Smooth muscle cell (in vitro differentiated cells): Measurements from ENCODE around the gene MDFIC. TPM values are rescaled to one million over a fixed set of nuclear protein-coding genes. Genes with fewer than 3 reads are reported as not detected.

Experiments used
- DNase-seq: peaks from one replicate; lab custom pipeline; 2025; ENCODE audit not compliant: unreplicated experiment; lab: John Stamatoyannopoulos, UW
- H2AFZ ChIP-seq: fragments of 200-600 bp; sonication (generic); 2 replicates; pipeline ENCODE4 v1.6.0; 2016; ENCODE audit warnings: antibody characterized with exemption, low read depth, mild to moderate bottlenecking
- H3F3A ChIP-seq: fragments of 200-600 bp; sonication (generic); 2 replicates; pipeline ENCODE4 v1.6.0; 2017; ENCODE audit warnings: antibody characterized with exemption, low read depth
- H3K27ac ChIP-seq: fragments of 200-600 bp; sonication (generic); 2 replicates; pipeline ENCODE4 v1.5.1; 2016; ENCODE audit warnings: low read depth, mild to moderate bottlenecking
- H3K27me3 ChIP-seq: fragments of 200-600 bp; sonication (generic); 2 replicates; pipeline ENCODE4 v1.6.1; 2016; ENCODE audit warnings: low read depth, mild to moderate bottlenecking
- H3K36me3 ChIP-seq: fragments of 200-600 bp; sonication (generic); 2 replicates; pipeline ENCODE4 v1.5.1; 2016; ENCODE audit warnings: low read depth
- H3K4me1 ChIP-seq: fragments of 200-600 bp; sonication (generic); 2 replicates; pipeline ENCODE4 v1.5.1; 2016; ENCODE audit warnings: low read depth
- H3K4me2 ChIP-seq: fragments of 200-600 bp; sonication (generic); 2 replicates; pipeline ENCODE4 v1.6.0; 2016; ENCODE audit warnings: mild to moderate bottlenecking
- H3K4me3 ChIP-seq: fragments of 200-600 bp; sonication (generic); 2 replicates; pipeline ENCODE4 v1.5.1; 2016; ENCODE audit warnings: mild to moderate bottlenecking
- H3K79me2 ChIP-seq: fragments of 200-600 bp; sonication (generic); 2 replicates; pipeline ENCODE4 v1.6.0; 2016; ENCODE audit warnings: low read depth, mild to moderate bottlenecking
- H3K9ac ChIP-seq: fragments of 200-600 bp; sonication (generic); 2 replicates; pipeline ENCODE4 v1.6.0; 2016; ENCODE audit warnings: low read depth
- H3K9me3 ChIP-seq: fragments of 200-600 bp; sonication (generic); replicated peaks from 2 replicates; pipeline ENCODE4 v1.5.1; 2016; ENCODE audit warnings: low read depth
- H4K20me1 ChIP-seq: fragments of 200-600 bp; sonication (generic); 2 replicates; pipeline ENCODE4 v1.6.0; 2016; ENCODE audit warnings: low read depth
- WGBS: methylation state at CpG from one replicate; pipeline ENCODE4 v1.1.7; 2016; ENCODE audit warnings: low lambda C conversion rate; 5-methylcytosine and 5-hydroxymethylcytosine counted together
- polyA plus RNA-seq: library from polyadenylated mRNA; unstranded; fragments of >200 nt; fragmentation: Nextera tagmentation; extraction: Ambion mirVana; gene quantifications from 2 replicates; pipeline ENCODE4 v1.2.1, GENCODE V29; 2016
- total RNA-seq: library from RNA; depleted of rRNA; stranded (reverse); fragments of >200 nt; gene quantifications from 2 replicates; pipeline ENCODE4 v1.2.3, GENCODE V29; 2014
- TF ChIP-seq, protein P1 (sequence below): fragments of 200-600 bp; sonication (generic); IDR thresholded peaks from 2 replicates; pipeline ENCODE4 v1.5.1; 2017; ENCODE audit warnings: borderline replicate concordance, mild to moderate bottlenecking, antibody characterized with exemption; ENCODE audit not compliant: insufficient read depth, poor library complexity, severe bottlenecking

The MDFIC gene
- total and polyA plus RNA-seq, 2 experiments from 2014 or later: 17.5 to 37.0 TPM

DNA sequence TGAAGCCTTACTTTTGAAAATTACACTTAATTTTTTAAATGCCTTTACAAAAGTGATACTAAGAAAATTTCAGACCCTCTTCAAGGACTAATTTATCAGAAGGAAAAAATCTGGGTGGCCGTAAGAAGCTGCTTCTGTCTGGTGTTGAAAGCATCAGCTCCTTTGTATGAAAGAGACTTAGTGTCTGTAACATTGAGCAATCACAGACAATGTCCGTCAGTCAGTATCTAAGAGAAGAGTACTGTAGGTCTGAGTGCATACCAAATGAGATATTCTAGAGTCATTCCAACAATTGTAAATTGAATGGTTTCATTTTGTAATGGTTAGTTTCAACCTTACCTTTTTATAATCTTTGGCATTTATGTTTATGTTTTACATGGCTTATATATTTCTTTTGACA, 11.1 kb upstream of the MDFIC start:
- no peak overlapping the region for H3K9ac ChIP-seq
- H3K79me2 ChIP-seq: no peaks in the 10 kb centered on the region
- H3K27ac ChIP-seq: peak overlapping the region; percentile 41
- no peak for DNase-seq
- H3K27me3 ChIP-seq: no peaks in the 10 kb centered on the region
- peak overlapping the region; percentile 80 for H2AFZ ChIP-seq
- peak overlapping the region; percentile 60 for H3K4me2 ChIP-seq
- H3K36me3 ChIP-seq: no peaks in the 10 kb centered on the region
- H3K4me3 ChIP-seq: no peak overlapping the region
- no peaks in the 10 kb centered on the region for H4K20me1 ChIP-seq
- peaks cover 3% of the 10 kb centered on the region for H3F3A ChIP-seq
- 7% methylated on average over 2 of the region's 2 CpGs for WGBS
- TF ChIP-seq, protein P1, sequence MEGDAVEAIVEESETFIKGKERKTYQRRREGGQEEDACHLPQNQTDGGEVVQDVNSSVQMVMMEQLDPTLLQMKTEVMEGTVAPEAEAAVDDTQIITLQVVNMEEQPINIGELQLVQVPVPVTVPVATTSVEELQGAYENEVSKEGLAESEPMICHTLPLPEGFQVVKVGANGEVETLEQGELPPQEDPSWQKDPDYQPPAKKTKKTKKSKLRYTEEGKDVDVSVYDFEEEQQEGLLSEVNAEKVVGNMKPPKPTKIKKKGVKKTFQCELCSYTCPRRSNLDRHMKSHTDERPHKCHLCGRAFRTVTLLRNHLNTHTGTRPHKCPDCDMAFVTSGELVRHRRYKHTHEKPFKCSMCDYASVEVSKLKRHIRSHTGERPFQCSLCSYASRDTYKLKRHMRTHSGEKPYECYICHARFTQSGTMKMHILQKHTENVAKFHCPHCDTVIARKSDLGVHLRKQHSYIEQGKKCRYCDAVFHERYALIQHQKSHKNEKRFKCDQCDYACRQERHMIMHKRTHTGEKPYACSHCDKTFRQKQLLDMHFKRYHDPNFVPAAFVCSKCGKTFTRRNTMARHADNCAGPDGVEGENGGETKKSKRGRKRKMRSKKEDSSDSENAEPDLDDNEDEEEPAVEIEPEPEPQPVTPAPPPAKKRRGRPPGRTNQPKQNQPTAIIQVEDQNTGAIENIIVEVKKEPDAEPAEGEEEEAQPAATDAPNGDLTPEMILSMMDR: no peak
- no peaks in the 10 kb centered on the region for H3K4me1 ChIP-seq
- H3K9me3 ChIP-seq: no peaks in the 10 kb centered on the region

DNA sequence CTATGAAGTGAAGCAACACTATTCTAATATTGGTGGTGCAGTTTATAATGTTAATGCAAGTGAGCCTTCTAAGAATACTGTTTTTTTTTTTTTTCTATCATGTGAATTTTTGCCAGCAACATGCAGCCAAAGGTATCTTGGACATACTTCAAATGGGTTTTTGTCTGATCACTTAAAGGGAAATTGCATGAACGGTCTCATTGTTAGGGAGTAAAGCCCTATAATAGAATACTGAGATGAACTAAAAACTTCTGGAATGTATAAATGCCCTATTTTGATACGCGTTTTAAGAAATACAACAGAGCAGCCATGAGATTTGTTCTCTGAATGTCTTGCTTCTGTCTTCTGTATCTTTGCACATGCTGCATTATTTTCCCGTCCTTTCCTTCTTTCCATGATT, 10.5 kb upstream of the MDFIC start:
- Histone ChIP-seq H3K79me2 (no peaks in the 10 kb centered on the region), H3K4me1 (no peaks in the 10 kb centered on the region), H3K4me2 (no peak overlapping the region), H3K27ac (no peak overlapping the region), H2AFZ (no peak overlapping the region), H4K20me1 (no peaks in the 10 kb centered on the region), H3K36me3 (no peaks in the 10 kb centered on the region), H3K9ac (no peak overlapping the region), H3F3A (peaks cover 3% of the 10 kb centered on the region), H3K27me3 (no peaks in the 10 kb centered on the region), H3K9me3 (no peaks in the 10 kb centered on the region), H3K4me3 (no peak overlapping the region)
- 85% methylated on average over 4 of the region's 4 CpGs for WGBS
- no peak for DNase-seq
- TF ChIP-seq, protein P1: no peak

DNA sequence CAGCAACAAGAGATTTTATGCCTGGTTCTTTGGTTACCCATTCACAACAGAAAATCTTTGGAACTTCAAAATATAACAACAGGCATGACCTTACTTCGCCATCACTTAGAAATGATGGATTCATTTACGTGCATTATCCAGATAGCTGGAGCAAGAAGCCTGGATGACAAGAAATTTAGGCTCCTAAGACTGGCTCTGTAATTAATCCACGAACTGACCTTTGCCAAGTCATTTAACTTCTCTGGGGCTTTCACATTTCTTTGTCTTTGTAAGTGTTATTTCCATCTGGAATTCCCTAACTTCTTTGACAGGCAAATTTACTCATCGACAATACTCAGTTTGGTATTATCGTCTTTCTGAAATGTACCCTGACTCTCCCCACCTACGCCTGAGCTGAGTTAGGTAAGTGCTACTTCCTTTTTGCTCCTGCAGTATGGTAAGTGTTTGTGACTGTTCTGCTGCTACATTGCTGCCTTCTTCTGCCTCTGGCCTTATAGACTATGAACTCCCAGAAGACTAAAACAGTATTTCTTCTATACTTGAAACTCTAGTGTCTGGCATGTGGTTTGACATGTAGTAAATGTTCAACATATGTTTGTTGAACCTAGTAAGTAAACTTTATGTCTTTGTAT, 5.5 kb upstream of the MDFIC start:
- Histone ChIP-seq H2AFZ (peak overlapping the region; percentile 60), H3F3A (no peaks in the 10 kb centered on the region), H3K9ac (no peak overlapping the region), H3K4me2 (no peak overlapping the region), H3K36me3 (no peaks in the 10 kb centered on the region), H3K9me3 (no peaks in the 10 kb centered on the region), H3K27me3 (no peaks in the 10 kb centered on the region), H3K4me1 (peaks cover 4% of the 10 kb centered on the region), H3K4me3 (no peak overlapping the region), H3K27ac (no peak overlapping the region), H3K79me2 (no peaks in the 10 kb centered on the region), H4K20me1 (no peaks in the 10 kb centered on the region)
- DNase-seq: no peak
- 88% methylated on average over 6 of the region's 6 CpGs for WGBS
- TF ChIP-seq, protein P1: no peak
